Measurements from ENCODE around the gene CHN2. TPM values are rescaled to one million over a fixed set of nuclear protein-coding genes. Genes with fewer than 3 reads are reported as not detected.

The CHN2 gene
- total and polyA plus RNA-seq, 10 donors = 4.2 to 52.0 (median 28.5) TPM

DNA sequence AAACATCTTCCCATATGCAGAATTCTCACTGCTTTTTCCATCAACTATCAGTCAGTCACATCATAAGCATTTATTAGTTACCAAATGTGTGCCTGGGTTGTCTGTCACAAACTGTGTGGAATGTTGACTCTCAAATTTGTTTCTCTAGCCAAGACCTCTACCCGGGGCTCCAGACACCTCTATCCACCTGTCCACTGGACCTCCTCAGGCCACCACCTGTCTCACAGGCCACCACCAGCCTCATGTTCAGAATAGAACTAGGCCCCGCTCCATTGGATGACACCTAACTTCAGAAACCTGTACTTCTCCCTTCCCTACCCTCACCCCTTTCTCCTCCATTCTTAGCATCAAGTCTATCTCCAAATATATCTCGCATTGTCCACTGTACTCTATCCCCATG lies 176.9 kb downstream of the CHN2 start:
- 93 to 100% (median 95%) methylated on average over 3 of the region's 3 CpGs for WGBS, 5 donors
- intact Hi-C loops (cut with DNase I; ENCODE audit: low total_unique reads) = no loop called here
- H3K9me3 ChIP-seq = no peaks in the 10 kb centered on the region
- H3K4me3 ChIP-seq = no peak overlapping the region
- TF ChIP-seq, protein P1, sequence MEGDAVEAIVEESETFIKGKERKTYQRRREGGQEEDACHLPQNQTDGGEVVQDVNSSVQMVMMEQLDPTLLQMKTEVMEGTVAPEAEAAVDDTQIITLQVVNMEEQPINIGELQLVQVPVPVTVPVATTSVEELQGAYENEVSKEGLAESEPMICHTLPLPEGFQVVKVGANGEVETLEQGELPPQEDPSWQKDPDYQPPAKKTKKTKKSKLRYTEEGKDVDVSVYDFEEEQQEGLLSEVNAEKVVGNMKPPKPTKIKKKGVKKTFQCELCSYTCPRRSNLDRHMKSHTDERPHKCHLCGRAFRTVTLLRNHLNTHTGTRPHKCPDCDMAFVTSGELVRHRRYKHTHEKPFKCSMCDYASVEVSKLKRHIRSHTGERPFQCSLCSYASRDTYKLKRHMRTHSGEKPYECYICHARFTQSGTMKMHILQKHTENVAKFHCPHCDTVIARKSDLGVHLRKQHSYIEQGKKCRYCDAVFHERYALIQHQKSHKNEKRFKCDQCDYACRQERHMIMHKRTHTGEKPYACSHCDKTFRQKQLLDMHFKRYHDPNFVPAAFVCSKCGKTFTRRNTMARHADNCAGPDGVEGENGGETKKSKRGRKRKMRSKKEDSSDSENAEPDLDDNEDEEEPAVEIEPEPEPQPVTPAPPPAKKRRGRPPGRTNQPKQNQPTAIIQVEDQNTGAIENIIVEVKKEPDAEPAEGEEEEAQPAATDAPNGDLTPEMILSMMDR (IDR thresholded peaks at IDR 0.05 in 8 of 11, conservative IDR thresholded peaks at IDR 0.05 in 3 of 11) = no peak
- TF ChIP-seq POLR2AphosphoS5 (IDR thresholded peaks at IDR 0.05) = no peak
- TF ChIP-seq POLR2A (IDR thresholded peaks at IDR 0.05) = no peak
- peaks cover 0 to 9% (median 0%) of the 10 kb centered on the region in 6 donors for H3K4me1 ChIP-seq
- H3K27ac ChIP-seq = no peak overlapping the region
- H3K36me3 ChIP-seq = peaks cover 0 to 10% (median 0%) of the 10 kb centered on the region in 6 donors
- no peaks in the 10 kb centered on the region for H3K27me3 ChIP-seq (replicated peaks in 1 of 7)
- no peak for DNase-seq

DNA sequence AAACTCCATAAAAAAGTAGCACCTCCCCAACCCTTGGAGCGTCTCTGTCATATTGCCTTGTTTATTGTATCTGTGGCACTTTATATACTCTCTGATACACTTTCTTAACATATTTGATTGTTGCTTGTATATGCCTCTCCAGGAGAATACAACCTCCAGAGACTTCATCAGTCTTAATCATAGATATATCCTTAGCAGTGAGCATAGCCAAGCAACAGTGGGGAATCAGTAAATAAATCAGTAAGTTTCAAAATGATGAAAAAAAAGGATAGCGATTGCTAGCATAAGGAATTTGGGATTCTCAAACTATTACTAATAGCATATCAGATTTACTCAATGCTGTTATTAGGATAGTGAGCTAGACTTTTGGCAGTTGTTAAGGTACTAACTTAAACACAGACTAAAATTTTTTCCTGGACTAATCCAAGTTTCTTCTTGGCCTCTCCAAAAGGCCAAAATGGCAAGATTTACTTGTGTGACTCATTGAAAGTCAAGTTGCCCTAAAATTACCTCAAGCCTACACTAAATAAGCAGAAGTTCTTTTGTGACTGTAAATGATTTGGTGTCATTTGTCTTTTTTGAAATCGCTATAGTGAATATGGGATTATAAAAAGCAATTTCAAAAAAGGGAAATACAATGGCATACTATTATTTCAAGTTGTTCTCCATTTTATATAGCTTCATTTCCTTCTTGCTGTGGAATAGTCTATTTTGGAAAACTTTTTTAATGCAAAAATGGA lies 177.9 kb downstream of the CHN2 start:
- intact Hi-C loops (cut with DNase I; ENCODE audit: low total_unique reads) = no loop called here

DNA sequence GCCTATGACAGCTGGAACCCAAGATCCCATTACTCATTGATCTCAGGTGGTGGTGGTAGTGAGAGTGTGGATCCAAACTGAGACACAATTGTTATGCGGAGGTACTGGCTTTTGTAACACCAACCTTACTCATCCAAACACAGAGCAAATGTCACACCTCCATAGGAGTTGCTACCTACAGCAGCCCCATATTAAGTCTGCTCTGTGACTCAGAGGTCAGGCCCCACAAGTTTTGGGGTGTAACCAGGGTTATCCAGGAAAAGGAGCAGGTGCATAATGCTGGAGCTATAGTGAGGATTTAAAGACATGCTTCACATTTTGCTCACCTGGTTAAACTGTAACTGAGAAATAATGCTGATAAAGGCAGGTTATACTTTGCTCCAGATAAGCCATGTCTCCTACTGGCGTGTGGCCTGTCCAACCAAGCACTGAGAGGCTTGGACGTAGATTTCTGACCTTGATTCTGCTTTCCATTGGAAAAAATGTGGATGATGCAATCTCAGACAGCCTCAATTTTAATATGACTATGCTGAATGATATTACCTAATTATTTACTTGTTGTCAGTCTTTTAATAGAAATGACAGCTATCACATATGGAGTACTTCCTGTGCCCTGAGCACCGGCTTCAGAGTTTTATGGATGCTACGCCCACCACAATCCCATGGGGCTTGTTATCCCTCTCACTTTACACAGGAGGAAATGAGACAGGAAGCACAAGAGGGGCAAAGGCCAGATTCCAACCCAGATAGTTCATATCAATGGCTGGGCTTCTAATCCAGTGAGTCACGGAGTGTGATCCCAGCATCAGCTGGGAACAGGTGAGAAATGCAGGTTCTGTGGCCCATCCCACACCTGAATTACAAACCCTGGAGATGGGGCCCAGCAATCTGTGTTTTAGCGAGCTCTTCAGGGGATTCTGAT lies 181.3 kb downstream of the CHN2 start:
- no peak for DNase-seq
- Histone ChIP-seq H3K36me3 (peaks cover 0 to 9% (median 0%) of the 10 kb centered on the region in 6 donors), H3K27me3 (replicated peaks in 1 of 7) (no peaks in the 10 kb centered on the region), H3K9me3 (no peaks in the 10 kb centered on the region), H3K4me3 (no peak overlapping the region), H3K27ac (no peak overlapping the region), H3K4me1 (peaks cover 0 to 12% (median 0%) of the 10 kb centered on the region in 6 donors)
- intact Hi-C loops (cut with DNase I; ENCODE audit: low total_unique reads) = no loop called here
- WGBS, 5 donors = 70 to 83% (median 73%) methylated on average over 7 of the region's 7 CpGs
- TF ChIP-seq POLR2A (IDR thresholded peaks at IDR 0.05) (no peak), POLR2AphosphoS5 (IDR thresholded peaks at IDR 0.05) (no peak)
- TF ChIP-seq, protein P1 (IDR thresholded peaks at IDR 0.05 in 8 of 11, conservative IDR thresholded peaks at IDR 0.05 in 3 of 11) = no peak

More for the DNA sequence above, 177.9 kb downstream of the CHN2 start:
- TF ChIP-seq POLR2AphosphoS5 (IDR thresholded peaks at IDR 0.05) = no peak
- TF ChIP-seq POLR2A (IDR thresholded peaks at IDR 0.05) = no peak
- TF ChIP-seq, protein P1 (IDR thresholded peaks at IDR 0.05 in 8 of 11, conservative IDR thresholded peaks at IDR 0.05 in 3 of 11) = no peak
- H3K4me1 ChIP-seq = peaks cover 0 to 12% (median 0%) of the 10 kb centered on the region in 6 donors
- no peak overlapping the region for H3K4me3 ChIP-seq
- 87 to 95% (median 89%) methylated on average over 3 of the region's 3 CpGs for WGBS, 5 donors
- DNase-seq = no peak
- H3K36me3 ChIP-seq = peaks cover 0 to 10% (median 0%) of the 10 kb centered on the region in 6 donors
- H3K9me3 ChIP-seq = no peaks in the 10 kb centered on the region
- no peaks in the 10 kb centered on the region for H3K27me3 ChIP-seq (replicated peaks in 1 of 7)
- H3K27ac ChIP-seq = no peak overlapping the region

- intact Hi-C loops (cut with DNase I; ENCODE audit: low total_unique reads) = no loop called here
- WGBS, 5 donors = 93 to 95% (median 94%) methylated on average over 4 of the region's 4 CpGs
Observed at GRCh38 chr7:29377718-29378117, 183.1 kb downstream of the CHN2 start.

More at GRCh38 chr7:29377718-29378117, 183.1 kb downstream of the CHN2 start:
- Histone ChIP-seq H3K27ac (no peak overlapping the region), H3K27me3 (replicated peaks in 1 of 7) (no peaks in the 10 kb centered on the region), H3K4me1 (peaks cover 0 to 12% (median 0%) of the 10 kb centered on the region in 6 donors), H3K36me3 (no peaks in the 10 kb centered on the region), H3K4me3 (no peak overlapping the region), H3K9me3 (no peaks in the 10 kb centered on the region)
- TF ChIP-seq POLR2A (IDR thresholded peaks at IDR 0.05) (no peak), POLR2AphosphoS5 (IDR thresholded peaks at IDR 0.05) (no peak)
- TF ChIP-seq, protein P1 (IDR thresholded peaks at IDR 0.05 in 8 of 11, conservative IDR thresholded peaks at IDR 0.05 in 3 of 11) = no peak
- no peak for DNase-seq

All from spleen (tissue), 11 donors.